ENCODE data around the gene PCDH9. TPM values are rescaled to one million over a fixed set of nuclear protein-coding genes. Genes with fewer than 3 reads are reported as not detected.

Gene PCDH9
- total RNA-seq, 1 donor from 2014 or later: 0.26 TPM

DNA sequence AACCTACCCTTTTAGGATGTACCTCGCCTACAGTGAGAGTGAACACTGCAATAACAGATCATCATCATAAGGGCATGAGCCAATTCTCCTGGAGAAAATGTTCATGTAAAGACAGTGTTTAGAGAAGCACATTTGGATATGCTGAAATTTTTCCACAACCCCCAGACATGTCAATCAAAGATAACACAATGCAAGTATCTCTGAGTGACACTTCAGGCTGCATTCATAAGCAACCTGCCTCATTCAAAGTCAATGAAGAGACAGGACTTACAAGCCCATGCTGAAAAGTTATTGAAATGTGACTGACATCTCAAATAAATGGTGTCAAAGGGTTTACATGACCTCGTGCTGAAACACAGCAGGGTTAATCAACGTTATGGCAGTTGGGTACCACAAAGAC, 102.0 kb downstream of the PCDH9 start:
- DNase-seq (ENCODE audit: low read depth): no peak

DNA sequence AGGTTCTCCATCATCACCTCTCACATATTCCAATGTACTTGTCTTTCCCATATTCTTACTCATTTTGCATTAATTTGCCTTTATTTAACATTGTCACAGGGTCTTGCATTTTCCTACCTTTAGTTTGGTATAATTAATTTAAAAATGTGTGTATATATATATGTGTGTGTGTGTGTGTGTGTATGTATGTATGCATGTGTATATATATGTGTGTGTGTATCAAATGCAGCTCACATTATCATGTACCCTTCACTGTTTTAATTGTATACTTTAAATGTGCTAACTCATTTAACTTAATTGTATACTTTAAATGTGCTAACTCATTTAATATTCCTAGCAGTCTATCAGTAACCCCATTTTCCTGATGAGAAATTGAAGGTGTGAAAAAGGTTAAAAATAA, 104.5 kb downstream of the PCDH9 start:
- Histone ChIP-seq H3K27me3 (ENCODE audit: control insufficient read depth, insufficient read depth, low read length) (no peaks in the 10 kb centered on the region), H3K36me3 (ENCODE audit: control insufficient read depth, insufficient read depth, low read length) (no peaks in the 10 kb centered on the region), H3K4me3 (ENCODE audit: low read depth, low read length) (no peak overlapping the region)
- FAIRE-seq (no peak), DNase-seq (ENCODE audit: low read depth) (no peak)
- TF ChIP-seq, protein P1, sequence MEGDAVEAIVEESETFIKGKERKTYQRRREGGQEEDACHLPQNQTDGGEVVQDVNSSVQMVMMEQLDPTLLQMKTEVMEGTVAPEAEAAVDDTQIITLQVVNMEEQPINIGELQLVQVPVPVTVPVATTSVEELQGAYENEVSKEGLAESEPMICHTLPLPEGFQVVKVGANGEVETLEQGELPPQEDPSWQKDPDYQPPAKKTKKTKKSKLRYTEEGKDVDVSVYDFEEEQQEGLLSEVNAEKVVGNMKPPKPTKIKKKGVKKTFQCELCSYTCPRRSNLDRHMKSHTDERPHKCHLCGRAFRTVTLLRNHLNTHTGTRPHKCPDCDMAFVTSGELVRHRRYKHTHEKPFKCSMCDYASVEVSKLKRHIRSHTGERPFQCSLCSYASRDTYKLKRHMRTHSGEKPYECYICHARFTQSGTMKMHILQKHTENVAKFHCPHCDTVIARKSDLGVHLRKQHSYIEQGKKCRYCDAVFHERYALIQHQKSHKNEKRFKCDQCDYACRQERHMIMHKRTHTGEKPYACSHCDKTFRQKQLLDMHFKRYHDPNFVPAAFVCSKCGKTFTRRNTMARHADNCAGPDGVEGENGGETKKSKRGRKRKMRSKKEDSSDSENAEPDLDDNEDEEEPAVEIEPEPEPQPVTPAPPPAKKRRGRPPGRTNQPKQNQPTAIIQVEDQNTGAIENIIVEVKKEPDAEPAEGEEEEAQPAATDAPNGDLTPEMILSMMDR (IDR thresholded peaks at IDR 0.05; ENCODE audit: insufficient read depth, low read length, severe bottlenecking): no peak

More for the DNA sequence above, 102.0 kb downstream of the PCDH9 start:
- TF ChIP-seq, protein P1 (IDR thresholded peaks at IDR 0.05; ENCODE audit: insufficient read depth, low read length, severe bottlenecking): no peak
- Histone ChIP-seq H3K4me3 (ENCODE audit: low read depth, low read length) (no peak overlapping the region), H3K36me3 (ENCODE audit: control insufficient read depth, insufficient read depth, low read length) (no peaks in the 10 kb centered on the region), H3K27me3 (ENCODE audit: control insufficient read depth, insufficient read depth, low read length) (no peaks in the 10 kb centered on the region)
- FAIRE-seq: no peak

DNA sequence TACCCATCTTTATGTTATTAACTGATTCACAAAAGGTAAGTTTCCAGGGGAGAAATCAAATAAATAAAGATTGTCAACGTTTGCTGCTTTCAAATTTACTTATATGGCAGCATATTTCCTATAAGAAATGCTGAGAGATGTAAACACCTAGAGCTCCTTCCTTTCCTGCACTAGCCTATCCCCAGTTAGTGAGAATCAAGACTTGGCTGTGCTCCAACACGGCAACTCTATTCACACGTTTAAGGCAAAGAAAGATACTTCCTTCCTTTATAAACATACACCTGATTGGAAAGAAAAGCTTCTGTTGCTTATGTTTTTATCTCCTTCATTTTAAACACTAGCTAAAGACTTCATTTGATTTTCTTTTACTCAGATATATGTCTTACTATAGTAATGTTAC, 107.0 kb downstream of the PCDH9 start:
- H3K27me3 ChIP-seq (ENCODE audit: control insufficient read depth, insufficient read depth, low read length): no peaks in the 10 kb centered on the region
- no peak for FAIRE-seq
- TF ChIP-seq, protein P1 (IDR thresholded peaks at IDR 0.05; ENCODE audit: insufficient read depth, low read length, severe bottlenecking): no peak
- no peak overlapping the region for H3K4me3 ChIP-seq (ENCODE audit: low read depth, low read length)
- H3K36me3 ChIP-seq (ENCODE audit: control insufficient read depth, insufficient read depth, low read length): no peaks in the 10 kb centered on the region
- DNase-seq (ENCODE audit: low read depth): peak; percentile 15

DNA sequence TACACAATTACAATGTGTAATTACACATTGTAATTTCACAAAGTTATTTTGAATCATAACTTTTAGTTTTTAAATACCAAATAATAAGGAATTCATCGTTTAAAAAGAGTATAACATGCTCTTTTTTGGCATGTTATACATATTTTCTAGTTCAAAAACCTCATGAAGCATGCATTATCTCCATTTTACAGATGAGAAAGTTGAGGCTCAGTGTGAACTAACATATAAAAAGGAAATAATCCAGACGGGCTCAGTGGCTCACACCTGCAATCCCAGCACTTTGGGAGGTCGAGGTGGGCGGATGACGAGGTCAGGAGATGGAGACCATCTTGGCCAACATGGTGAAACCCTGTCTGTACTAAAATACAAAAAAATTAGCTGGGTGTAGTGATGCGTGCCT, 107.9 kb downstream of the PCDH9 start:
- Histone ChIP-seq H3K4me3 (ENCODE audit: low read depth, low read length) (no peak overlapping the region), H3K27me3 (ENCODE audit: control insufficient read depth, insufficient read depth, low read length) (no peaks in the 10 kb centered on the region), H3K36me3 (ENCODE audit: control insufficient read depth, insufficient read depth, low read length) (no peaks in the 10 kb centered on the region)
- TF ChIP-seq, protein P1 (IDR thresholded peaks at IDR 0.05; ENCODE audit: insufficient read depth, low read length, severe bottlenecking): no peak
- FAIRE-seq (no peak), DNase-seq (ENCODE audit: low read depth) (no peak)

DNA sequence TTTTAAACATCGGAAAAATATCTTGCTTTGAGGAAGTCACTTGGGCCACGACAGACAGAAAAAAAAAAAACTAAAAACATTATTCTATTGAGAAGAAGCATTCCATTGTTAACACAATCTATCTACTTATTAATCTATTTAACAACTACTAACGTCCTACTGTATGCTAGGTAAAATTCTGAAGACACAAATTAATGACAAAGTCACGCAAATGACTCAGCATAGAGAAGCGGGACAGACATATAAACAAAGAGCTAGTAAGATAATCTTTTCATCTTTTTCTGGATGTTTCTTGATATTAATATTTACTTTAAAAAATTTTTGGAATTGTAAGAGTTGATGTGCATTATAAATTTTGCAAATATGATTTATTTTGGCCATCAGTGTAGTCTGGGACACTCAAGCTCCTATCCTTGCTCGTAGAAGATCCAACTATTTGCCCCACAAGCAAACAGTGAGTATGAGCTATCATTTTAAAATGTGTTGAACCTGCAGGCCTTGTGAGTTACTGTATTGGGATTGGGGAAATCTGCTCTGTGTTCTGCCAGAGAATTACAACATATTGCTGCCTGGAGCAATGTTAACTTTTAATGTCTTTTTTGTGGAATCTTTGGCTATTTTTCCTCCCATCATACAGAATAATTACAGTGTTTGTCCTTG, 109.1 kb downstream of the PCDH9 start:
- no peaks in the 10 kb centered on the region for H3K27me3 ChIP-seq (ENCODE audit: control insufficient read depth, insufficient read depth, low read length)
- DNase-seq (ENCODE audit: low read depth) (peak; percentile 31), FAIRE-seq (no peak)
- H3K4me3 ChIP-seq (ENCODE audit: low read depth, low read length): no peak overlapping the region
- no peaks in the 10 kb centered on the region for H3K36me3 ChIP-seq (ENCODE audit: control insufficient read depth, insufficient read depth, low read length)
- TF ChIP-seq, protein P1 (IDR thresholded peaks at IDR 0.05; ENCODE audit: insufficient read depth, low read length, severe bottlenecking): no peak

DNA sequence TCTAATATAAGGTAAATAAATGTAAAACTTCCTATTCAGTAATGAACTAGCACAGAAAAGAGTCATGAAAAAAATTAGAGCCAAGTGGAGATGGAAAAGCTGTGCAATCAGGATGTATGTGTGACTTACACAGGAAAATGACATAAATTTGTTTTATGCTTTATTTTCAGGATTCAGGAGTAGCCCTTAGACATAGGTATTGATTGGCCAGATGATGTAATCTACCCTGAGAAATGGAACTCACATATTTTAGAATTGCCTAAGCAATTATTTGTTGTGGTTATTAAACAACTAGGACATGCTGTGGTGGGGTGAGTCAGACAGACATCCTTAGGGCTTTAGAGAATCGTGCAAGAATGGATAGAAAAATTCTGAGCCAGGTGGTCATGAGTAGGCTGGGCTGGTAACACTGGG, 110.6 kb downstream of the PCDH9 start:
- FAIRE-seq (no peak), DNase-seq (ENCODE audit: low read depth) (peak; percentile 94)
- no peak overlapping the region for H3K4me3 ChIP-seq (ENCODE audit: low read depth, low read length)
- H3K27me3 ChIP-seq (ENCODE audit: control insufficient read depth, insufficient read depth, low read length): no peaks in the 10 kb centered on the region
- TF ChIP-seq, protein P1 (IDR thresholded peaks at IDR 0.05; ENCODE audit: insufficient read depth, low read length, severe bottlenecking): no peak
- H3K36me3 ChIP-seq (ENCODE audit: control insufficient read depth, insufficient read depth, low read length): no peaks in the 10 kb centered on the region

All from bronchial epithelial cell (primary cell).